Left ventricle myocardium superior (tissue), 1 donor: ENCODE results near the gene RSPH1. TPM values are rescaled to one million over a fixed set of nuclear protein-coding genes. Genes with fewer than 3 reads are reported as not detected.

ENCODE experiments used
- ATAC-seq: fragments of 200-7000 bp; cut with Tn5 transposase; one replicate; pipeline ENCODE4 v1.9.1; 2020; ENCODE audit warnings: mild to moderate bottlenecking, moderate library complexity
- DNase-seq: peaks from one replicate; pipeline ENCODE4 v3.0.0-alpha.2; 2020
- intact Hi-C: fragments of 100-400 bp; cut with micrococcal nuclease; formaldehyde crosslinking; loops from one replicate; pipeline ENCODE4 v1.11.0; 2022
- total RNA-seq: library from RNA; stranded (reverse); fragmentation: NEBNext Ultra II Directional; extraction: Animal tissue kit (Norgen Biotek cat#: 25700); gene quantifications from one replicate; pipeline ENCODE4 v1.2.1, GENCODE V29; 2021
- donor health status: DM: no; HTN: yes; CAD: no; lungs with severe emphysema.

The RSPH1 gene
- total RNA-seq, 1 donor from 2014 or later, result not detected

DNA sequence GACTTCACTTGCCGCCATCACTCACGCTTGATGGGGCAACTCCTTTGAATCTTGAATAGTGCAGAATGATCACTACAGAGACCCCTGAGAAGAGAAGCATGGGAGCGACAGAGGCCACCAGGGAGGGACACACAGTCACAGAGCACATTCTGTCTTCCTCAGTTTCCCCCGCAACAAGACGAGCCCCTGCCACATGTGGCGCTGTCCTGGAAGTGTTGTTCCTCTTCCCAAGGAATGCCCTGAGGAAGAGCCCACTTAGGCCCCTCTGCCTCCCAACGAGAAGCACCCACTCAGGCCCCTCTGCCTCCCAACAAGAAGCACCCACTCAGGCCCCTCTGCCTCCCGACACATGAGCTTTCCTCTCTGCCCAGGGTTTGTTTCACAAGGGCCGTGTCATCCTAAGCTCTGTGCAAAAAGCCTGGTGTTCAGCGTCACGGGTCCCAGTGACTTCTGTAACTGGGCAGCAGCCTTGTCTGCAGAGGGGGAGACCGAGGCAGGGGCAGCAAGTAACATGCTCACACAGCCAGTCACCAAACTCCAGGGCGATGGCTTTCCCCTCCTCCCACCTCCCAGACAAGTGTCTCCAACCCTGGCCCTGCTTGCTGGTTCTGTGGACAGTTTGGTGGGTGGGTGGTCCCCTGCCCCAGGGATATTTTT lies 37.4 kb upstream of the RSPH1 start:
- intact Hi-C loops, result no loop called here
- DNase-seq (no peak), ATAC-seq (no peak)

DNA sequence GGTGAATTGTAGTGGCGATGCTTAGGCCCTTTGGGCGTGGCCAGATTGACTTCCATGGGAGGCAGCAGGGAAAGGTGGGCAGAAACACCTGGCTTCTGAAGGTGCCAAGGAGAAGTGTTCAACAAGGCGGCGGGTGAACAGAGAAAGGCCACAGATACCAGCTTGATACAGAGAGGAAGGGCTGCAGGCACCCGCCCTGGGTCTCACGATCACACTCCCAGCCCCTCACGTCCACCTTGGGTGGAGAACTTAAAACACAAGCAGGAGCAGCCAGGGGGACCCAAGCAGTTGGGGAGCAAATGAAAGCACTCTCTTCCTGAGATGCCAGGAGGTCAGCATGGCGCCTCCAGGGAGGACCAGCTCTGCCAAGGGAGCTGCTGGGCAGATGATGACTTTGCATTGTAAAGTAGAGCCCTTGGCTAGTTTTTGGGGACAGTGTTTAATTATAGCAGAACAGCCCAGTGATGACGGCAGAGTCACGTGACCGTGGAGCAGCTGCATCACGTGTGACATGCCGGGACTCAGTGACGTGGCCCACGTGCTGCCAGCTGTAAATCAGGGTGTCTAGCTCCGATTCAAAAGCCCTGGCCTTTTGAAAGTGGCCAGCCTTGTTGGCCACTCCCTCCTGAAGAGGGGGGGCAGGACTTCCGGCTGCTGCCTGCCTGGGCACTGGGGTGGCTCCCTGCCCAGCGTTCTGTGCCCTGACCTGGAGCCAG lies 36.6 kb upstream of the RSPH1 start:
- intact Hi-C loops, result no loop called here
- peak; percentile 73 for ATAC-seq
- DNase-seq, result peak; percentile 67

GRCh38 chr21:42531771-42532170 lies 35.7 kb upstream of the RSPH1 start:
- intact Hi-C loops, result no loop called here
- no peak for DNase-seq
- ATAC-seq, result no peak

DNA sequence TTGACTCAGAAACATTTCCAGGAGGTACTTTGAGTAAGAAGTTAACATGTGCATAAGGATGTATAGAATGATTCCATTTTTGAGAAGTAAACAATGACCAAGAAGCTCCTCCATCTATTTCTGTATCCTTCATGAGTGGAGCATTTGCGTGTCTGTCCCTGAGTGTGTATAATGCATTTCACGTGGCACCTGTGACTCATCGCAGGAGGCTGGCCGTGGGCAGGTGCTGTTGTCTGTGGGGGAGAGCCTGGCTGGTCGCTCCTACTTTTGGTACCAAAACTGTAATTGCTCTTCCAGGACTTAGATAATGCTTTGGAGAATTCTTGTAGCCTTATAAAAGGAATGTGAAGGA lies 34.1 kb upstream of the RSPH1 start:
- intact Hi-C loops, result no loop called here
- ATAC-seq (no peak), DNase-seq (no peak)

DNA sequence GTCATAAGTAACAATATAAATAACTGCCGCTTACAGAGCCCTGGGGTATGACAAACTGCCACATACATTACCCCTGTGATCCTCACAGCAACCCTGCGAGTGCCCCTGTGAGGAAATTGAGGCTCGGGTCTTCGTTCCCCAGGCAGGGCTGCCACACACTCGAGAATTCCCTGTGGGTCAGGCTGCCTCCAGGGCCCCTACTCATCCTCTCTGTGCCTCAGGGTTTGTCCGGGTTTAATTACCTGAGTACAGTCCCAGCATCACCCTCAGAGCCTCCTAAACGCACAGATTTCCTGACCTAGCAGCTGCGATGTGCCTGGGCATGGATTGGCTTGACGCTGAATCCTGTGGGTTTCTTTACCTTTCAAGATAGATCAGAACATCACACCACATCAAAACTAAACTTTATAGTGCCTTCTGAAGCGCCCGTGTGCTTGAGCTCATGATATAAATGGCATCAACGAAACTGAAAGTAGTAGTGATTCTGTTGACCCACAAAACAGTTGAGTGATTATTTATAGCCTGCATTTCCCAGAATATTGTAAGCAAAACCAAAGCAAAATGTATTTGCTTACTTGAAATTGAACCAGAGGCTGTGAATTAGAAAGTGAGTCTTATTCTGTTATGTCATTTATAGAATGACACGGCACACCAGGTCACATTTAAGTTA lies 31.6 kb upstream of the RSPH1 start:
- intact Hi-C loops, result no loop called here
- DNase-seq, result no peak

DNA sequence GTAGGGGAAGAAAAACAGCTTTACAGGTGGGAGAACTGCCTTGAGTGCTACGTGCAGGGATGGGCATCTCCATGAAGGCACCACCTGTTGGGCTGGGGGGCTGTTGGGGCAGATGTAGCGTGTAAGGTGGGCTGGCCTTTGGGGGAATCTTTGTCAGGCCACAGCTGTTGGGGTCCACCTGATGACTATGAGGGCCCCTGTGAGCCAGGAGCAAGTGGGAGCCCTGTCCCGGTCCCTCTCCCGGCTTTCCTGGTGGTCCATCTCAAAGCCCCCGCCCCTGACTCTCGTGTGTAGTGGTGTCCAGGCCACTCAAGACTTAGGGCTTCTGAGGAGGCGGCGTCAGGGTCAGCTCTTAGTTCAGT lies 31.1 kb upstream of the RSPH1 start:
- DNase-seq (no peak), ATAC-seq (no peak)

More for the DNA sequence above, 31.6 kb upstream of the RSPH1 start:
- no peak for ATAC-seq

GRCh38 chr21:42526379-42526727 lies 30.3 kb upstream of the RSPH1 start:
- ATAC-seq (peak; percentile 51), DNase-seq (peak; percentile 64)
- intact Hi-C loops, result no loop called here

More for the DNA sequence above, 31.1 kb upstream of the RSPH1 start:
- intact Hi-C loops, result no loop called here

DNA sequence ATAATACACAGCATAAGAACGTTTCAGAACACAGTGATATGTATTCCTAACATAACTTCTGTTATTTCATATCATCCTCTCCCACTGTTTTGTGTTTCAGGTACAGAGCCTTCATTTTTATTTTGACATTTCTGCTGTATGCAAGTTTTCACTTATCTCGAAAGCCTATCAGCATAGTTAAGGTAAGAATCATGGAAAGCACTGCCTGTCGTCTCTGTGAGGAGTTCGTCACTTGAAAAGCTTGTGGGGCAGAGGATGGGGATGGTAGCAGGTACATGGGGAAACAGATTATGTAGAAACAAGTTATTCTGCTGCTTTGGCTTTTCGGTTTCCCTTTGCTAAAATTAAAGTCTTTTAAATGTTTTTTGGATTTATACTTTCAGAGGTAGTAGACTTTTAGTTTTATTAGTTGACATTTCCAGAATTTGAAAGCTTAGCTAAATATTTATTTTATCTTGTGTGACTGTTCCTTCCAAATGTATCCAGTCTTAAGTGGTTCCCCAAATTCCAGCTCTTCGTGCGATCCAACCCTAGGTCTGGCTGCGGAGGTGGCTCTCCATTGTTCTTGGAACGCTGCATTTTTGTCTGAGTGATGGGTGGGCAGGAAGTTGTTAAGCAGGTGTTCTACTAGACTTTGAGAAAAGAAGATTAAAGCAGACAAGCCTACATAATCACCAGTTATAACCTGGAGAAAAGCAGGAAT lies 29.8 kb upstream of the RSPH1 start:
- ATAC-seq, result no peak
- no peak for DNase-seq
- intact Hi-C loops, result no loop called here

DNA sequence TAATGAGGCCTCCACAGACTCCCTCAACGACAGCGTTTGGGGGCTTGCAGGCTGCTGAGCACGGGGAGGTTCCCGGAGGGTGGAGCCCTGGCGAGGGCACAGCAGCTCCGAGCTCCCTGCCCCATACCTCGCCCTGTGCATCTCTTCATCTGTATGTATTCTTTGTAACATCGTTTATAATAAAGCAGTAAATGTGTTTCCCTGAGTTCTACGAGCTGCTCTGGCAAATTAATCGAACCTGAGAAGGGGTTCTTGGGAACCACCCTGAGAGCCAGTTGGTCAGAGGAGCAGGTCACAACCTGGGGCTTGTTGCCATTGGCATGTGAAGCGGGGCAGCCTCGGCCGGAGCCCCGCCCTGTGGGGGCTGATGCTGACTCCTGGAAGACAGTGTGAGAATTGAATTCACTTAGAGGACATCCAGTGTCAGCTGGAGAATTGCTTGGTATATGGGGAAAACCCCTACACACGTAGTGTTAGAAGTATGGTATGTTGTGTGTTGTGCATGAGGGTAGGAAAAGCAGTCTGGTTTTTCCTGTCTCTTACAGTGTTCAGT lies 29.1 kb upstream of the RSPH1 start:
- peak; percentile 37 for ATAC-seq
- DNase-seq, result no peak
- intact Hi-C loops, result no loop called here

GRCh38 chr21:42524341-42525028 lies 28.5 kb upstream of the RSPH1 start:
- peak; percentile 79 for DNase-seq
- intact Hi-C loops, result no loop called here
- ATAC-seq, result peak; percentile 77

DNA sequence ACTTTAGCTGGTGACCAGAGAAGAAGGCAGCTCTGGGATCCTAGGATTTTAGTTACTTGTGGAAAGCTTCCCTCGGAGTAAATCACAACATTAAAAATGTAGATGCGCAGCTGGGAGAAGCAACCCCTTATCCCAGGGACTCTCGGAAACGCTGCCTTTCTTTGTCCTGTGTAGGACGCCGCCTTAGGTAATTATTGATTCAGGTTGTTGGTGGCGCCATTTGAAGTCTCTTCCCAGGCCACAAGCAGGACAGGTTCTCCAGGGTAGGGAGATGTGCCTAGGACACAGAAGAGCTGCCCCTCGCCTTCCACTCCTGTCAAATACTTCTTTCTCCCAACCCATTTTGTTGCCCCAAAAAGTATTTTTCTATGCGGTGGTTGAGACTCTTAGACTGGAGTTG lies 27.9 kb upstream of the RSPH1 start:
- intact Hi-C loops, result no loop called here
- DNase-seq (no peak), ATAC-seq (no peak)

DNA sequence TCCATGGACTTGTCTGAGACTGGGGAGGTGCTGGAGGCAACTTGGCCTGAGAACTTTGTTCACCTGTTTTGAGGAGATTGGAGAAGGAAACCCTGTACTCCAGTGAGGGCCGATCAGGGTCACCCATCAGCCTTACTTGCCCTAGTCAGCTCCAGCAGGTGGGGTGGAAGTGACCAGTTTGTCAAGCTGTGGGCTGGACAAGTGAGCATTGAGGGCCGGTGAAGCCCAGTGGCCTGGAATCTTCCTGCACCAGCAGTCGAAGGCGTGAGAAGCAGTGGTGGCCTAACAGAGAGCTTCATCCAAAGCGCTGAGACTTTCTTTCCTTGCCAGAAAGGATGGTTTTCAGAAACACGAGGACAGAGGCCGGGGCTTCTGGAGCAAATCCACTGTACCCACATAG lies 27.2 kb upstream of the RSPH1 start:
- intact Hi-C loops, result no loop called here
- ATAC-seq (no peak), DNase-seq (no peak)

DNA sequence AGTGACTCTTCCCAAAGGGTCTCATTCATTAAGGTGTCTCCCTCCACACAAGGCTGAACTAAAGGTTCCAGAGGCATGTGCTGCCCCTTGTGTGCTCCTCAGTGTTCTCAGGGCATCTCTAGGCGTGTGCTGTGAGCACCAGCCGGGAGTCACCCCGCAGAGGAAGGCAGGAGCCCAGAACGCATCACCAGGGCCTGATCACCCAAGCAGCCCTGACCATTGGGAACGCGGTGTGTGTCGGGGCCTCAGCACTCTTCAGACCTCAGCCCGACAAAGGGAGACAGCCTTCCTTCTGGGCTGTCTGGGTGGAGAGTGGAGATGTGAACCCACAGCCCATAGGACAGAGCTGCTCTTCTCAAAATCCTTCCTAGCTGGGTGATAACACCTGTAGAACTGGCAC lies 26.7 kb upstream of the RSPH1 start:
- intact Hi-C loops, result no loop called here
- ATAC-seq, result no peak
- no peak for DNase-seq

- ATAC-seq (no peak), DNase-seq (no peak)
- intact Hi-C loops, result no loop called here
These were observed 26.2 kb upstream of the RSPH1 start for GRCh38 chr21:42522271-42522670.

GRCh38 chr21:42521805-42522204 lies 25.8 kb upstream of the RSPH1 start:
- DNase-seq, result no peak
- intact Hi-C loops, result no loop called here
- no peak for ATAC-seq

DNA sequence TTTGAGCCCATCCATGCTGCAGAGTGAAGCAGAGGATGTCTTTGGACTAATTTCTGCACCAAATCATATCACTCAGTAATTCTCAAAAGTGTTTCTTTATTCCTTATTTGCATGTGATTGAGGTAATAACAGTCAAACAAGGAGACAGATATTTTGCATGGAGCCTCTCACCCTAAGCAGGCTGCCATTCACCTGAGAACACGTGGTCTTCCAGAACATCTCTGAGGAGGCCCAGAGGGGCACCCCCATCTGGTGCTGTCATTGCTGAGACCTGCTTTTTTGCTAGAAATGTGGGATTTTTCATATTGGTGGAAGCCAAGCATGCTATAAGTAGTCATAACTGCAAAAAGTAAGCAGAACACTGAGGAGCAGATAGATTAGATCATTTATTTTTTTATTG lies 25.4 kb upstream of the RSPH1 start:
- DNase-seq, result no peak
- intact Hi-C loops, result no loop called here
- no peak for ATAC-seq

DNA sequence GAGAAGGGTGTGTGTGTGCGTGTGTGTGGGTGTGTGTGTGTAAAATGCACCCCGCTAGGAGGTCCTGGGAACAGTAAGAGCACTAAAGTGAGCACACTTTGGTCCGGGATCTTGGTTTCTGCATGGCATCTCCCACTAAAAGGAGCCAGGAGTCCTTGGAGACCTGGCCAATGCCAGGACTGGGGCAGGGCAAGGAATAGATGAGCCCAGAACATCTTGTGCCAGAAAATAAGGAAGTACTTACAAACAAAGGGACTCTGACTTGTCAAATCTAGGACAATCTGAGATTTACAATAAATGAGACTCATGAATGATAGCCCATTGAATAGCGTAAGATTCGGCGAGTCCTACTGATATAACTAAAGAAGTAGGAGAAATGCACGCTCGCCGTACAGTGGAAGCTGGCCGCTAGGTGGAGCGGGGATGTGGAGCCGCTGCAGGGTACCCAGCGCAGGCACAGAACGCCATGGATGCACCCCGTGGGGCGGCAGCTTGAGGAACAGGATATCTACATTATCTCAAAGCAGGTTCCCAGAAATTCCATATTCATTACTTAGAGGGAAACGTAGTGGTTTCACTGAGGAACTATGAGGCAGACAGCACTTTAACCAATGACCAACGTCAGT lies 24.7 kb upstream of the RSPH1 start:
- ATAC-seq, result no peak
- intact Hi-C loops, result no loop called here
- no peak for DNase-seq

DNA sequence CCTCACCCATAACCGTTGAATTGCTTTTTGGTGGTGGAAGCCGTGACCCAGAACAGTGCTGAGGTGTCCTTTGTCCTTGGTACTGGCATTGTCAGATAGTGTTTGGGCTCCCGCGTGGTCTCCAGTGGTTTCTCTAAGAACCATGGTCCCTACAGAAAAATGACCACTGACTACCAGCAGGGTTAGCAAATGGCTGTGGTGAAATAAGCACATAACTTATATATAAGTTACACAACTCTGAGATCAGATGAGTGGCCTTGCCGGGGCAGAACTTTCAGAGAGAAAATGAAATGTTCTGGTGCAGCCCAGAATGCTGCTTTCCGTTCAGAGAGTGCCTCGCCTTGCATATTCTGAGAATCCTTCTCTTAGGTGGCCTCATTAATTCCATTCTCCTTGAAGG lies 22.6 kb upstream of the RSPH1 start:
- intact Hi-C loops, result no loop called here
- ATAC-seq (no peak), DNase-seq (no peak)

GRCh38 chr21:42518215-42518614 lies 22.2 kb upstream of the RSPH1 start:
- ATAC-seq (no peak), DNase-seq (no peak)
- intact Hi-C loops, result no loop called here
